CD1c-positive myeloid dendritic cell (primary cell): ENCODE data around the gene KLHL22.
"Not testable (repeated sequence)": the region's sequence is repeated elsewhere in the genome, so short reads cannot be mapped to it uniquely, and the experiment has no call there.

Source experiments
- DNase-seq: peaks from one replicate; pipeline ENCODE4 v3.0.0-alpha.2; 2016; ENCODE audit errors: extremely low spot score

Gene KLHL22

DNA sequence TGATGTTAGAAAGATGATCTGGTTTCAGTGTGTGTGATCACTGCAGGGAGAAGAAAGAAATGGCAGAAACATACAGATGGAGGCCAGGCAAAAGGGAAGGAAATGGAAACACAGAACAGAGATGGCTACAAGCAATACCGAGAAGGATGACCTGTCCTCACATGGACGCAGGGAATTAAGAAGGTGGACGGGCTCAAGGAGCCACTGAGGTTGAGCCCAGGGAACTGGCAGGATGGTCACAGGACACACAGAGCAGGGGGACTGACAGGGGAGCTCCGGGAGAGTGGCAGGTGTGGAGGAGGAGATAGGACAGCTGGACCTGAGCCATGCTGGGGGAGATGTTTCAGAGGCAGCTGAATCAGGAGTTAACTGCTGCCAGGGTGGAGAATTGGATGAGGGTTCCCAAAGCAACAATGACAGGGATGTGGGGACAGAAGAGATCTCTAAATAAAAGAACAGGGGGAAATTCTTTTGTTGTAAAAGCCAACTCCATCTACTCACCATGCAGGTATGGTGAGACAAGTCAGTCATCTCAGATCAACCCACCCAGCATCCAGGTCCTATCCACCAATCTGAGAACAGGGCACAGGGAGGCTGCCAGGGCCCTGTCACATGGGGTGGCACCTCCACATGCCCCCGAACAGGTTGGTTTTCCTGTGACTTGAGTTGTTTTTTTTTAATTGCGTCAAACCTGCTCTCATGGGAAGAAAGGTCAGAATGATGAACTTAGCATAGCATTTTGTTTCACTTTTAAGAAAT lies 26.3 kb downstream of the KLHL22 start:
- no peak for DNase-seq

DNA sequence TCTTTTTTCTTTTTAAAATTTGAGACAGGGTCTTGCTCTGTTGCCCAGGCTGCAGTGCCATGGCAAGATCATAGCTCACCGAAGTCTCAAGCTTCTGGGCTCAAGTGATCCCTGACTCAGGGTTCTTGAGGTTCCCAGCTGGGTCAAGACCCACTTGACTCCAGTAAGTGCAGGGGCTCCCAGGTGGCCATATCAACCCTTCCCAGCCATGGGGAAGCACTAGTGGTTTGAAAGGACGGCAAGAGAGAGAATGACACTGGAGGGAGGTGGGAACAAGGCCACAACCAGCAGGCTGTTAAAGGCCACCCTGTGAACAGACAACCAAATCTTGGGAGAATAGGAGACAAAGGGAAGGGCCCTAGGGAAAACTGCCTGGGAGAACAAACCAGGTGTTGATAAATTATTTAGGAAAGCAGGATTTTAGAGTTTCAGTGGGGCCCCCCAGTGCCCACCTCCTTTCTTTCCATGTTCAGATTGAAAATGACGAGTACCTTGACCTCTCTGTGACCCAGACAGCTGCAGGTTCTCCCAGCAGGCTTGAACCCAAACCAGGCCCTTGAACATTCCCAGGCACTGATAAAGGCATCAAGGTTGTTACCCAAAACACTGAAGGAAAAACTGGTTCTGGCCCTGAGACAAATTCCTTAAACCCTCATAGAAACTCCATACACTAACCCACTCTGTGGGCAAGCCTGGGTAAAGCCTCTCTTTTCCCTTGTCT lies 28.8 kb downstream of the KLHL22 start:
- no peak for DNase-seq

DNA sequence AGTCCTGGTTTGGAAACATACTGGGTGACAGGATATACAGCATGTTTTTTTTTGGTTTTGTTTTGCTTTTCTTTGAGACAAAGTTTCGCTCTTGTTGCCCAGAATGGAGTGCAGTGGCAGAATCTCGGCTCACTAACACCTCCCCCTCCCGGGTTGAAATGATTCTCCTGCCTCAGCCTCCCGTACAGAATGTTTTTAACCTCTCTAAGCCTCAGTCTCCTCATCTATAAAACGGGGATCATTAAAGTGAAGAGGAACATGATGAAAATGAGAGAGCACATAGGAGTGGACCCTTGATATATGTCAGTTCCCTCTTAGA lies 29.9 kb downstream of the KLHL22 start:
- DNase-seq = no peak

DNA sequence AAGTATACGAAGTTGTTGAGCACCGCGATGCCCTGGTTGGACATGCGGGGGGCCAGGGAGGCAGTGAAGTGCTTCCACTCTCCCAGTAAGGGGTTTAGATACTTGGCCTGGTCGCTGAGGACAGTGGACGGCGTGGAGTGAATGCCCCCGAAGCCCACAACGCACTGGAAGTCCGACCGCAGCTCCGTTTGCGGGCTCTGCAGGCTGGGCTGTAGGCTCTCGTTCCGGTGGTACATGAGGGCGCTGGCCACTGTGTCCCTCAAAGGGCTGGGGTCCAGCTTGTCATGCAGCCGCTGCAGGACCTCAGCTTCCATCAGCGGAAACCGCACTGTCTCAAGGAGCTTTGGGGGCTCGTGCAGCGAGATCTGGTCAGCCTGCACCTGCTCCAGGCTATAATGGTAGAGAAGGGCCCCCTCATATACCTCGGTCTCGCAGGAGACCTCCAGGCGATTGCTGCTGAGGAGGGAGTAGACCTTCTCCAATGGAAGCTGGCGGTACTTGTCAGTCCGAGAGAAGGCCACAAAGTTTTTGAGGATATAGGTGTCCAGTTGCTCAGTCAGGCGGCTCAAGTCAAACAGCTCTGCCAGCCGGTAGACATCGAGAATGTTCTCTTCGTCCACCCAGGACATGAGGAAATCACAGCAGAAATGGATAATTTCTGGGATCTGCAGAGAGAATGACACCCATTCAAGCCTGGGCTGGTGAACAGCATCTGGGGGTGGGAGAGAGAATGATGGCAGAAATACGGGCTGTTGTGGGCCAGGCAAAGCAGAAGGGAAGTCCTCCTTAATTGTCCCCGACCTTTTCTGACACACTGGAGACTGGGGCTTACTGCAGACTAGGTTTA lies 30.5 kb downstream of the KLHL22 start:
- no peak for DNase-seq

DNA sequence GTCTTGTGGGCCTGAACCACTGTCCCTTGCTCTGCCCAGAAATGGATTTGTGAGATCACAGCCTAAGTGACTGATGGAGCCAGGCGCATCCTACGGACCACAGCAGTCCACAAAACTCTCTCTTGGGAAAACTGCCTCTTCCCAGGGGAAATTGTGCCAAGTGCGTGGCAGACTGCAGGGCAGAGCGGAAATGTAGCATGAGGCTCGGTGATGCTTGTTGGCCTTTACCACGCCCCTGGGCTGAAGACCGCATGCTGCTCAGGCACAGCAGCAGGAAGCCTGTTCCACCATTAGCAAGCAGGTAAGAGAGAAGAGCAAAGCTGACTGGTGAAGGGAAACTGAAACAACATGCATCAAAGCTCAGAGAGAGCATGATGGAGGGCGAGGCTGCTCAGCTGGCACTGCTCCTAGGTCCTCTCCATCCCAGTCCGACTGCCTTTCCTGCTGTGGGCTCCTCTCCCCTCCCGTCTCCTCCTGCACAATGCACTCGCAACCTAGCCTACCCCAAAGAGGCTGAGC lies 31.4 kb downstream of the KLHL22 start:
- DNase-seq = peak; percentile 20

DNA sequence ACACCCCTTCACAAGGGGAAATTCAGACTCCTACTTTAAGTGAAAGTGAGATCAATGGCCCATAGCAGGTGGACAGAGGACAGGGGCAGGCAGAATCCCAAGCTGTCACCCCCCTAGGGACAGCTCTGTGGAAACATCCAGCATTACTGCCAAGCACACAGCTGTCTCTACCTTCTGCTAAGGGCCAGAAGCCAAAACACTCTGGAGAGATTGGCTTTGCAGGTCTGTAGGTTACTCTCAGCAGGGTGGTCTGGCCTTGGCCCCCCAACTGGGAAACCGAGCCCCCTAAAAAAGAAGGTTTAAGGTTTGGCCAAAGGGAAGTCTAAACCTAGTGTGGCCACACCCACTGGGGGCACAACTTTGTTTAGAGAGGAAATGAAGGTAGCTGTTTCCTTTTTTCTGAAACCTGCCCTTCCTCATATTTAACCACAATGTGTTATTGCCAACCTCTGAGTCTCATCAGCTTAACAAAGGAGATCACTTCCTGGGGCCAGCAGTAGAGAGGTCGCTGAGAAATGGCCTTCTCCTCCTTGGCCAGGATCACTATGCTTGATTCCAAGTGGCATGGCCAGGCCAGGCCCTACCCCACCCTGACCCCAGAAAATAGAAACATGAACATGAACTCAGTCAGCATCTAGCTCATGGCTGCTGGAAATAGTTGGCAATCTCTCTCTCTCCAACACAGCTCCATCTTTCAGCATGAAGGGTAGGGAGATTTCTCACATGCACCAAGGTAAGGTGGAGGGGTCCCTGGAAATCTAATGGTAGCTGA lies 32.1 kb downstream of the KLHL22 start:
- peak; percentile 63 for DNase-seq

DNA sequence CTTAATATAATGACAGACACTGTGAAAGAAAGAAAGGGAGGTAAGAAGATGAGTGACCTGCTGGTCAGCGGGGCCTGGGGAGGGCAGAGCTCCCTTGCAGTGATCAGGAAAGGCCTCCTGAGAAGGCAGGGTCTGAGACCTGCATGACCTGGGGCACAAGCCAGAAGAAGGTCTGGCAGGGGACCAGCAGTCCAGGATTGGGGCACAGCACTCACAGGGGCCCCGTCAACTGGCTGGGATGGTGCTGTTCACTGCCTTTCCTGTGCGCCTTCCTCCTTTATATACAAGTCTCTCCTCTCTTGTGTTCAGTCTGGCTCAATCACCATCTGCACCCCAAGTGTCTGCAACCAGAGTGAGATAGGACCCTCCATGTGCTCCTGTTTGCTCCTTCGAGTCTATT lies 35.7 kb downstream of the KLHL22 start:
- DNase-seq = no peak

DNA sequence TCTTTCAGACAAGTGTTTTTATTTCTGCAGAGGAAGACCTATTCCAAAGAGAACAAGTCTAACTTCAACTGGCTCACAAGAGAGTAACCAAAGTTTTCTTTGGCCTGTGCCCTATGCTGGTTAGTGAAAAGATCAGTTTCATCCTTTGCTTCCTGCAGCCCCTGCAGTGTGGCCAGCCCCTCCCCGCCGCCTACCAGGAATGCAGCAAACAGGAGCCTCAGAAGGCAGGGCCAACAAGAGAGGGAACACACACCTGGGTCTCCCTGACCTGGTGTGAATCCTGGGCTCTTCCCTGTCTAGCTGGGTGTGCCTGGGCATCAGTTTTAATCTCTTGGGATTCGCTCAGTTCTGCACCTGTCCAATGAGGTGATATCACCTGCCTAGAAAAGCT lies 36.4 kb downstream of the KLHL22 start:
- DNase-seq = no peak

DNA sequence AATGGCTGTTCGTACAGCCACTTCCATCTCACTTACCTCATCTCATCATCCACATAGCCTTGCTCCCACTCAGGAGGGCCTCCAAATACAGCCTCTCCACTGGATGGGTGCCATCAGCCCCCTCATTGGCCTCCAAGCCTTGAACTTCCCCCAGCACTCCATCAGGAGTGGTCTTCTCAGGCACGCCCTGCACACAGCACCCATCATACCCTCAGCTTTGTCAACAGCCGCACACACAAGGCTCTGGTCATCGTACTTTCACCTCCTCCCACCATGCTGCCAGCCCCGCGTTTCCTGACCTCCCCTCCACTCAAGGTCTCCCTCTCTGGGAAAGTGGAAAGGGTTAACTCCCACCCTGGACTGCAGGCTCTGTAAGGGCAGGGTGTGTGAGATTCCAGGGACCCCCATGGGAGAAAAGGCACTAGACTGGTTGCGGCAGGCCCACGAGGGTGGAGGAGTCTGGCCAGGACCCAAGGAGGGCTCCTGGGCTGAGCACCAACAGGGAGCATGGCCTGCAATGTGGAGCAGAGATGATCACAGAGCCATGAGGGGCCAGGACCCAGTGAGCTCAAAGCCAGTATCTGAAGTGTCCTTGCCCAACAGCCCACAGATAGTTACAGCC lies 37.0 kb downstream of the KLHL22 start:
- DNase-seq = no peak

DNA sequence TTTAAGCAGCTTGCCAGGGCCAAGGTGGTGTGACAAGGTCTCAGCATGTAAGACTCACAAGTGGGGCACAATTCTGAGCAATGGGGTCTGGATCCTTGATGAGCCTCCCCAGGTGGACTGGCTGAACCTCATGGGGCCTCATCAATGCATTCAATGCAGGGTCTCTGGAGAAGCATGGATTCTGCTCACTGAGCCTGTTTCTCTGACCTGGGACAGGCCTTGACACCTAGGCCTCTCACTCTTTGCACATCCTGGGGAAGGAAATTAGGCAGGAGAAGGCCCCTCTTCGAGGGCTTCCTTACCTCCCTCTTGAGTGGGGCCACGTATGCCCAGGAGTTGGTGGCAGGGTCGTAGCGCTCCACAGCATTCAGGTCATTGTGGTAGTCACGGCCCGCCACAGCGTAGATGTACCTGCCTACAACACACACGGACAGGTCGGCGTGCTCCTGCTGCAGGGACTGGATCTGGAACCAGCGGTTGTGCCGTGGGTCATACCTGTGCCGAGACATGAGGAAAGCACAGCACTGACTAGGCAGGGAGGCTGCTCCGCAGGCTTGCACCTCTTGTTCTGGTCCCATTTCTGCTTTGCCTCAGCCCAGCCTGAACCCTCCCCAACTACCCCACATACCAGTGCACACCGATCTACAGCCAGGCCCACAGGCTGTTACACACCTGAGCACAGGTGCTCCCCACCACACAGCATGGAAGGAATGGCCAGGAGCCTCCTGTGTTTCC lies 37.9 kb downstream of the KLHL22 start:
- no peak for DNase-seq

DNA sequence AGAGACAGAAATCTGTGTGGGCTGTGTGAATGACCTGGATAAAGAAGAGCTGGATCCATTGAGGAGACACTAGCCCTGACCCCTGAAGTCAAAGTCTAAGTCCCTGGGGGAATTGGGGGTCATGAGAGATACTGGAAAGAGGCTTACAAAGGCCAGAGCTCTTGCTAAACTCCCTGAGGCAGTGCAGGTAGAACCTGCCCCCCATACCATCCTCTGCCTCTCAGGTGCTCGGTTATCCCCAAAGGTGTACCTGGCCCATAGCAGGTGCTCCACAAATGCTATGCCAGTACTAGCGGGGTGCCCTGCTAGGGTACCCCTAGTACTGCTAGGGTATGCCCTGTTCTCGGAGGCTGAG lies 38.9 kb downstream of the KLHL22 start:
- no peak for DNase-seq

DNA sequence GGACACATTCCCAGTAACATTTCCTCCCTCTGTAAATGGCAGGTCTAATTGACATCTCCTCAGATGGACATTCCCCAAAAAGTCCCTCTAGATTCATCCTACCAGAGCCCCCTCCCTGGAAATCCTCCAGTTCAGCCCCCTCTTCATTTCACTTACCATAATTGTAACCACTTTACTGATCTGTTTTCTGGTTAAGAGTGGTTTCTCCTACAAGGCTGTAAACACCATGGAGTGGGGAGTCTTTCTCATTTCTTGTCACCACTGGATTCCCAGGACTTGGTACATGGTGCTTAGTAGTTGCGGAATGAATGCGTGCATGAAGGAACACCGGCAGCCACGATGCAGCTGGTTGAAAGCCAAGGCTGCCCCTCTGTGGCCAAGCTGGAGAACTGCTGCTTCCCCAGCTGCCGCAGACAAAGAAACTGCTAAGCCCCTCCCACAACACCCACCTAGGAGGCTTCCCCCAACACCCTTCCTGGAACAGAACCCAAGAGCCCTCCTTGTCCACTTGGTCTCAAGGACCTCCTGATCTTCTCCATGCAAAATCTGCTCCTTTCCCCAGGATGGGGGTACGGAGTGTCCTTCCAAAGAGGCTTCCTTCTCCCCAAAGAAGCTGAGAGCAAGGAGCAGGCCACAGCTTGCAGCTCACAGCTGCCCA lies 39.4 kb downstream of the KLHL22 start:
- peak; percentile 86 for DNase-seq

DNA sequence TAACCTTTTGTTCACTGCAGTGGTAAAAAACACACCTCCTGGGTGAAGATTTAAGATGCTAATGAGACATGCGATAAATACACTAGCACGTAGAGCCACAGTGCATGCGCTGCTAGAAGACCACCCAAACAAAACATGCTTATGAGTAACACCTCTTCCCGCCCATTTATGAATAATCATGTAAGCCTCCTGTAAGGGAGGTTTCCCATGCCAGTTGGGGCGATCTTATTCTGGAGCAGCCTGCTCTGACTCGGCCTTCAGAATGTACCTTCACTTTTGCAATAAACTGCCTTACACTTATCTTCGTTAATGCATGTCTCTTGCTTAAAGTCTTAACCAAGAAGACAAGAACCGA lies 39.9 kb downstream of the KLHL22 start:
- DNase-seq = no peak

DNA sequence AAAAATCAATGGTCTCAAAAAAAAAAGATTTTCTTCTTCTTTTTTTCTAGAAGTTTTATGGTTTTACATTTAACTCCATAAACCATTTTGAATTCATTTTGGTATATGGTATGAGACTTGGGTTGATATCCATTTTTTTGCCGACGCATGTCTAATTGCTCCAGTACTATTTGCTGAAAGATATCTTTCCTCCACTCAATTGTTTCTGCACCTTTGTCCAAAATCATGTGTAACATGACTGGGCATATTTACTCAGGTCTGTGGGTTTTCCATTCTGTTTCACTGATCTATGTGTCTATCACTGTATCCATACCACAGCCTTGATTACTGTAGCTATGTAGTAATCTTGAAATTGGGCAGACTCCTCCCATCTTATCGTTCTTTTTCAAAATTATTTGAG lies 42.4 kb downstream of the KLHL22 start:
- no peak for DNase-seq

DNA sequence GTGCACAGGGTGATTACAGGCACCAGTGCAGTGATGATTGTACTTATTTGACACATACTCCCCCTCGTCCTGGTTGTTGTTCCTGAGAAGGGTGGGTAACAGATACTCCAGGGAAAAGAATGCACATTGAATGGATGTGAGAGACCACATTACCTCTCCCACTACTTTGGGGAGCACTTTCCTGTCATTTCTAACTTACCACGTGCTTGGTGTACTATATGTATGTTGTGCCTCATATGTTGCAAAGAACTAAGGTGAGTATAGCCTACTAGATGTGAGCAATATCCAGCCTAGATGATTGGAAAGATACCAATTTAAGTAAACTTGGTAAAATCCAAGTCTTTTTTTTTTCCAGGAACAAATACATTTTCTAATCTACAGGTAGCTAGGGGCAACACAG lies 43.7 kb downstream of the KLHL22 start:
- DNase-seq = no peak

DNA sequence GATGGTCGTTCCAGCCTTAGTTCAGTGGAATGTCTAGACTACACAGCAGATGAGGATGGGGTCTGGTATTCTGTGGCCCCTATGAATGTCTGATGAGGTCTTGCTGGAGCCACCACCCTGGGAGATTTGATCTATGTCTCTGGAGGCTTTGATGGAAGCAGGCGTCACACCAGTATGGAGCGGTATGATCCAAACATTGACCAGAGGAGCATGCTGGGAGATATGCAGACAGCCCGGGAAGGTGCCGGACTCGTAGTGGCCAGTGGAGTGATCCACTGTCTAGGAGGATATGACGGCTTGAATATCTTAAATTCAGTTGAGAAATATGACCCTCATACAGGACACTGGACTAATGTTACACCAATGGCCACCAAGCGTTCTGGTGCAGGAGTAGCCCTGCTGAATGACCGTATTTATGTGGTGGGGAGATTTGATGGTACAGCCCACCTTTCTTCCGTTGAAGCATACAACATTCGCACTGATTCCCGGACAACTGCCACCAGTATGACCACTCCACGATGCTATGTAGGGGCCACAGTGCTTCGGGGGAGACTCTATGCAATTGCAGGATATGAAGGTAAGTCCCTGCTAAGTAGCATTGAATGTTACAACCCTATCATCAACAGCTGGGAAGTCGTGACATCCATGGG lies 44.3 kb downstream of the KLHL22 start:
- not testable (repeated sequence) for DNase-seq

DNA sequence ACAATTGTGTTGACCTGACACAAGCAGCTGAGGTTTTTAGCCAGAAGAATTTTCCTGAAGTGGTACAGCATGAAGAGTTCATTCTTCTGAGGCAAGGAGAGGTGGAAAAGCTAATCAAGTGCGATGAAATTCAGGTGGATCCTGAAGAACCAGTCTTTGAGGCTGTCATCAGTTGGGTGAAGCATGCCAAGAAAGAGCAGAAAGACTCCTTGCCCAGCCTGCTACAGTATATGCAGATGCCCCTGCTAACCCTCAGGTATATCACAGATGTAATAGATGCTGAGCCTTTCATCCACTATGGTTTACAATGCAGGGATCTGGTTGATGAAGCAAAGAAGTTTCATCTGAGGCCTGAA lies 45.1 kb downstream of the KLHL22 start:
- DNase-seq = no peak

DNA sequence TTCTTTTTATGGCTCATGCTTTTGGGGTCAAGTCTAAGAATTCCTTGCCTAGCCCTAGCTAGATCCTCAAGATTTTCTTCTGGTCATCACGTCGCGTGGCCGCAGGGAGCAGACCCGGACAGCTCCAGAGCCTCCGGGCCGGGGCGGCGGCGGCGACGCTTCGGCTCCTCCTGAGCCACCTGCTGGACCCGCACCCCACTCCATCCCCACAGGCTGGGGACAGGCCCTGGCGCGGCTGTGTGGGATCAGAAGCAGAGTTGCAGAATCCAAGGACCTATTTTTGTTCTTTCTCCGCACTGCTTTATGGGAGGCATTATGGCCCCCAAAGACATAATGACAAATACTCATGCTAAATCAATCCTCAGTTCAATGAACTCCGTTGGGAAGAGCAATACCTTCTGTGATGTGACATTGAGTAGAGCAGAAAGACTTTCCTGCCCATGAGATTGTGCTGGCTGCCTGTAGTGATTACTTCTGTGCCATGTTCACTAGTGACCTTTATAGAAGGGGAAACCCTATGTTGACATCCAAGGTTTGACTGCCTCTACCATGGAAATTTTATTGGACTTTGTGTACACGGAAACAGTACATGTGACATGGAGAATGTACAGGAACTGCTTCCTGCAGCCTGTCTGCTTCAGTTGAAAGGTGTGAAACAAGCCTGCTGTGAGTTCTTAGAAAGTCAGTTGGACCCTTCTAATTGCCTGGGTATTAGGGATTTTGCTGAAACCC lies 45.6 kb downstream of the KLHL22 start:
- DNase-seq = no peak

DNA sequence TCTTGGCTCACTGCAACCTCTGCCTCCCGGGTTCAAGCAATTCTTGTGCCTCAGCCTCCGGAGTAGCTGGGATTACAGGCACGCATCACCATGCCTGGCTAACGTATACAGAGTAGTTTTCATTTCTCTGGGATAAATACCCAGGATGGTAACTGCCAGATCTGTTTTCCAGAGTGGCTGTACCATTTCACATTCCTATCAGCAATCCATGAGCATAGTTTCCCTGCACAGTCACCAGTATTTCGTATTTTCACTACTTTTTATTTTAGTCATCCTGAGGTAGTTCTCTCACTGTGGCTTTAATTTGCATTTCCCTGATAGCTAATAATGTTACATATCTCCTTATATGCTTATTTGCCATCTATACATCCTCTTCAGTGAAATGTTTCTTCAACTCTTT lies 47.0 kb downstream of the KLHL22 start:
- DNase-seq = no peak
